ENCODE data around the gene CCDC80.
"Not testable (repeated sequence)": the region's sequence is repeated elsewhere in the genome, so short reads cannot be mapped to it uniquely, and the experiment has no call there.

CCDC80 gene

DNA sequence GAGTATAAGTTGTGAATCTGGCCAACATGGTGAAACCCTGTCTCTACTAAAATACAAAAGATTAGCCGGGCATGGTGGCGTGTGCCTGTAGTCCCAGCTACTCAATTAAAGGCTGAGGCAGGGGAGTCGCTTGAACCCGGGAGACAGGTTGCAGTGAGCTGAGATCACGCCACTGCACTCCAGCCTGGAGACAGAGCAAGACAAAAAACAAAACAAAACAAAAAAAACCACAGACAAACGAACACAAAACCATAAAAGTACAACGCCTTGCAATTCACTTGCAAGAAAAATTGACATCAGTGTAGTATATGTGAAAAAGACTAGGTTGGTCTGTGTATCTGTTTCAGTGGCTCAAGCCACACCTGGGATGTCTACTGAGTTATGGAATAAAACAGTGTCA lies 29.9 kb upstream of the CCDC80 start:
- H3K4me3 ChIP-seq (ENCODE audit: low read depth, low read length) = no peak overlapping the region
- TF ChIP-seq CTCF (IDR thresholded peaks at IDR 0.05; ENCODE audit: low read depth, low read length) = no peak
- no peaks in the 10 kb centered on the region for H3K9me3 ChIP-seq
- no peaks in the 10 kb centered on the region for H3K27me3 ChIP-seq
- no peak for DNase-seq
- H3K4me1 ChIP-seq = no peaks in the 10 kb centered on the region
- H3K36me3 ChIP-seq = no peaks in the 10 kb centered on the region

DNA sequence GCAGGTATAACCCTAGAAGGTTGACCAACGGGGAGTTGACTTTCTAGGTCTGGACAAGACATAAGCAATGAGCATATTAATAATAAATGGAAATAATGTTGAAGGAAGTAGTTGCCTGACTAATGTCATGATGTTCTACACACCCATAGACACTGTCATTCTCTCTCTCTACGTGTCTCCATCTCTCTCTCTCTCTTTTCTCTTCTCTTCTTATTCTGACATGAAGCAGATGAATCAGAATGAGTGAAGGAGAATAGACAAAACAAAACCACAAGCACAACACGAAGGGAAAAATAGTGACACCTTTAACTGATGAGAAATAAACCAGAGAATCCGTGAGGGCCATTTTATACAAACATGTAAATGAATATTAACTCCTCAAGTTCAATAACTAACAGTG lies 26.7 kb upstream of the CCDC80 start:
- H3K36me3 ChIP-seq = no peaks in the 10 kb centered on the region
- H3K27me3 ChIP-seq = no peaks in the 10 kb centered on the region
- H3K4me1 ChIP-seq = no peaks in the 10 kb centered on the region
- no peak overlapping the region for H3K4me3 ChIP-seq (ENCODE audit: low read depth, low read length)
- no peaks in the 10 kb centered on the region for H3K9me3 ChIP-seq
- TF ChIP-seq CTCF (IDR thresholded peaks at IDR 0.05; ENCODE audit: low read depth, low read length) = no peak
- DNase-seq = no peak

- not testable (repeated sequence) for H3K4me3 ChIP-seq (ENCODE audit: low read depth, low read length); H3K27me3 ChIP-seq; DNase-seq; H3K36me3 ChIP-seq; H3K4me1 ChIP-seq; H3K9me3 ChIP-seq
Measured at GRCh38 chr3:112665009-112665408, 24.1 kb upstream of the CCDC80 start.

- no peaks in the 10 kb centered on the region for H3K4me1 ChIP-seq
- no peaks in the 10 kb centered on the region; the same call in 1 of the 2 replicates for H3K36me3 ChIP-seq
- no peaks in the 10 kb centered on the region for H3K9me3 ChIP-seq
- DNase-seq = no peak
- no peak for TF ChIP-seq CTCF (IDR thresholded peaks at IDR 0.05; ENCODE audit: low read depth, low read length)
- H3K4me3 ChIP-seq (ENCODE audit: low read depth, low read length) = no peak overlapping the region
- H3K27me3 ChIP-seq = no peaks in the 10 kb centered on the region; the same call in 1 of the 2 replicates
Measured at GRCh38 chr3:112656043-112656442, 15.1 kb upstream of the CCDC80 start.

- Histone ChIP-seq H3K4me1 (no peaks in the 10 kb centered on the region), H3K4me3 (ENCODE audit: low read depth, low read length) (no peak overlapping the region), H3K27me3 (no peaks in the 10 kb centered on the region; the same call in 1 of the 2 replicates), H3K9me3 (no peaks in the 10 kb centered on the region), H3K36me3 (no peaks in the 10 kb centered on the region; the same call in 1 of the 2 replicates)
- peak; percentile 25 for TF ChIP-seq CTCF (IDR thresholded peaks at IDR 0.05; ENCODE audit: low read depth, low read length)
- no peak for DNase-seq
Measured at GRCh38 chr3:112654979-112655378, 14.0 kb upstream of the CCDC80 start.

GRCh38 chr3:112654492-112654891 lies 13.5 kb upstream of the CCDC80 start:
- Histone ChIP-seq H3K4me3 (ENCODE audit: low read depth, low read length) (no peak overlapping the region), H3K4me1 (no peaks in the 10 kb centered on the region), H3K27me3 (no peaks in the 10 kb centered on the region; the same call in 1 of the 2 replicates), H3K9me3 (no peaks in the 10 kb centered on the region), H3K36me3 (no peaks in the 10 kb centered on the region; the same call in 1 of the 2 replicates)
- TF ChIP-seq CTCF (IDR thresholded peaks at IDR 0.05; ENCODE audit: low read depth, low read length) = no peak
- no peak for DNase-seq

- Histone ChIP-seq H3K36me3 (no peaks in the 10 kb centered on the region; the same call in 1 of the 2 replicates), H3K27me3 (no peaks in the 10 kb centered on the region; the same call in 1 of the 2 replicates), H3K4me1 (no peaks in the 10 kb centered on the region), H3K4me3 (ENCODE audit: low read depth, low read length) (no peak overlapping the region), H3K9me3 (no peaks in the 10 kb centered on the region)
- no peak for TF ChIP-seq CTCF (IDR thresholded peaks at IDR 0.05; ENCODE audit: low read depth, low read length)
- no peak for DNase-seq
Measured at GRCh38 chr3:112653881-112654300, 12.9 kb upstream of the CCDC80 start.

Data from BE2C (cell line).